ENCODE results near the gene SARS1.

The SARS1 gene

GRCh38 chr1:109206339-109206738, 7.4 kb upstream of the SARS1 start:
- no peak overlapping the region for H3K4me2 ChIP-seq (ENCODE audit: low read depth, low read length, poor library complexity, severe bottlenecking)
- H2AFZ ChIP-seq (ENCODE audit: low read length) = no peak overlapping the region

GRCh38 chr1:109207467-109208103, 6.1 kb upstream of the SARS1 start:
- Histone ChIP-seq H3K4me1 (ENCODE audit: insufficient read depth, low read length, poor library complexity, severe bottlenecking) (peaks cover 12% of the 10 kb centered on the region), H3K4me3 (ENCODE audit: low read length, poor library complexity, severe bottlenecking) (no peak overlapping the region), H3K27me3 (ENCODE audit: insufficient read depth, low read length, poor library complexity, severe bottlenecking) (peaks cover 65% of the 10 kb centered on the region), H3K79me2 (ENCODE audit: insufficient read depth, low read length) (no peaks in the 10 kb centered on the region), H3K9me2 (replicated peaks; ENCODE audit: low read depth, low read length) (no peaks in the 10 kb centered on the region), H3F3A (ENCODE audit: low read depth) (no peaks in the 10 kb centered on the region), H2AFZ (ENCODE audit: low read length) (no peak overlapping the region), H3K9me3 (ENCODE audit: insufficient read depth, low read depth, low read length) (no peaks in the 10 kb centered on the region), H3K4me2 (ENCODE audit: low read depth, low read length, poor library complexity, severe bottlenecking) (no peak overlapping the region), H3K36me3 (ENCODE audit: insufficient read depth, low read length) (no peaks in the 10 kb centered on the region), H4K20me1 (ENCODE audit: insufficient read depth, low read length, poor library complexity, severe bottlenecking) (no peaks in the 10 kb centered on the region), H3K9ac (ENCODE audit: low read depth, low read length, poor library complexity, severe bottlenecking) (no peak overlapping the region)
- TF ChIP-seq EZH2phosphoT487 (IDR thresholded peaks at IDR 0.05; ENCODE audit: borderline replicate concordance) (no peak), CTCF (conservative IDR thresholded peaks at IDR 0.05; ENCODE audit: low read length) (no peak)

More at GRCh38 chr1:109206339-109206738, 7.4 kb upstream of the SARS1 start:
- Histone ChIP-seq H4K20me1 (ENCODE audit: insufficient read depth, low read length, poor library complexity, severe bottlenecking) (no peaks in the 10 kb centered on the region), H3K79me2 (ENCODE audit: insufficient read depth, low read length) (no peaks in the 10 kb centered on the region), H3K9ac (ENCODE audit: low read depth, low read length, poor library complexity, severe bottlenecking) (no peak overlapping the region), H3K27me3 (ENCODE audit: insufficient read depth, low read length, poor library complexity, severe bottlenecking) (peaks cover 67% of the 10 kb centered on the region), H3K4me1 (ENCODE audit: insufficient read depth, low read length, poor library complexity, severe bottlenecking) (peaks cover 12% of the 10 kb centered on the region), H3F3A (ENCODE audit: low read depth) (no peaks in the 10 kb centered on the region), H3K9me2 (replicated peaks; ENCODE audit: low read depth, low read length) (no peaks in the 10 kb centered on the region), H3K36me3 (ENCODE audit: insufficient read depth, low read length) (no peaks in the 10 kb centered on the region), H3K9me3 (ENCODE audit: insufficient read depth, low read depth, low read length) (no peaks in the 10 kb centered on the region), H3K4me3 (ENCODE audit: low read length, poor library complexity, severe bottlenecking) (no peak overlapping the region)
- TF ChIP-seq EZH2phosphoT487 (IDR thresholded peaks at IDR 0.05; ENCODE audit: borderline replicate concordance) (no peak), CTCF (conservative IDR thresholded peaks at IDR 0.05; ENCODE audit: low read length) (no peak)

GRCh38 chr1:109208394-109208793, 5.3 kb upstream of the SARS1 start:
- Histone ChIP-seq H3K27me3 (ENCODE audit: insufficient read depth, low read length, poor library complexity, severe bottlenecking) (peaks cover 57% of the 10 kb centered on the region), H3F3A (ENCODE audit: low read depth) (no peaks in the 10 kb centered on the region), H4K20me1 (ENCODE audit: insufficient read depth, low read length, poor library complexity, severe bottlenecking) (no peaks in the 10 kb centered on the region), H3K4me1 (ENCODE audit: insufficient read depth, low read length, poor library complexity, severe bottlenecking) (peaks cover 12% of the 10 kb centered on the region), H3K9me2 (replicated peaks; ENCODE audit: low read depth, low read length) (no peaks in the 10 kb centered on the region), H3K4me3 (ENCODE audit: low read length, poor library complexity, severe bottlenecking) (no peak overlapping the region), H3K9ac (ENCODE audit: low read depth, low read length, poor library complexity, severe bottlenecking) (no peak overlapping the region), H3K36me3 (ENCODE audit: insufficient read depth, low read length) (no peaks in the 10 kb centered on the region), H3K9me3 (ENCODE audit: insufficient read depth, low read depth, low read length) (no peaks in the 10 kb centered on the region), H3K4me2 (ENCODE audit: low read depth, low read length, poor library complexity, severe bottlenecking) (no peak overlapping the region), H3K79me2 (ENCODE audit: insufficient read depth, low read length) (no peaks in the 10 kb centered on the region), H2AFZ (ENCODE audit: low read length) (no peak overlapping the region)
- TF ChIP-seq EZH2phosphoT487 (IDR thresholded peaks at IDR 0.05; ENCODE audit: borderline replicate concordance) (no peak), CTCF (conservative IDR thresholded peaks at IDR 0.05; ENCODE audit: low read length) (no peak)

Data from Loucy (cell line).